ENCODE measurements around the gene NKAP.

NKAP gene

GRCh38 chrX:119871599-119872395, 71.8 kb downstream of the NKAP start, which contains the start of the genes NDUFA1 and RNF113A:
NDUFA1 (plus strand) TSS chrX:119871832; CDS start chrX:119871912, 80 bp downstream.
RNF113A (minus strand) TSS chrX:119871733; CDS start chrX:119871613, 120 bp downstream.
- FAIRE-seq (peak; percentile 78), DNase-seq (ENCODE audit: insufficient read length, low spot score) (peak; percentile 40)

GRCh38 chrX:119871245-119871598, 72.3 kb downstream of the NKAP start:
- no peak for DNase-seq (ENCODE audit: insufficient read length, low spot score)
- peak; percentile 31 for FAIRE-seq
